Measurements from ENCODE around the gene VANGL1. TPM values are rescaled to one million over a fixed set of nuclear protein-coding genes. Genes with fewer than 3 reads are reported as not detected.
"Not testable (repeated sequence)": the region's sequence is repeated elsewhere in the genome, so short reads cannot be mapped to it uniquely, and the experiment has no call there.

VANGL1 gene
- total RNA-seq, 1 donor from 2014 or later, result 9.5 TPM

- no peak for DNase-seq (ENCODE audit: low spot score)
- intact Hi-C loops (cut with micrococcal nuclease), result no loop called here
- no peaks in the 10 kb centered on the region for H3K36me3 Mint-ChIP-seq (ENCODE audit: low read depth)
- peaks cover 13% of the 10 kb centered on the region for H3K9me3 Mint-ChIP-seq
- H3K27me3 Mint-ChIP-seq (ENCODE audit: low read depth), result peaks cover 13% of the 10 kb centered on the region
- H3K4me3 Mint-ChIP-seq (ENCODE audit: low read depth), result no peak overlapping the region
- H3K4me1 Mint-ChIP-seq (ENCODE audit: low read depth), result no peaks in the 10 kb centered on the region
- no peak overlapping the region for H3K27ac Mint-ChIP-seq
Observed at GRCh38 chr1:115624859-115625258, 16.9 kb upstream of the VANGL1 start.

- Mint-ChIP-seq H3K27me3 (ENCODE audit: low read depth) (peaks cover 27% of the 10 kb centered on the region), H3K9me3 (peaks cover 5% of the 10 kb centered on the region), H3K36me3 (ENCODE audit: low read depth) (no peaks in the 10 kb centered on the region), H3K4me3 (ENCODE audit: low read depth) (no peak overlapping the region), H3K4me1 (ENCODE audit: low read depth) (peaks cover 3% of the 10 kb centered on the region), H3K27ac (no peak overlapping the region)
- no peak for DNase-seq (ENCODE audit: low spot score)
- intact Hi-C loops (cut with micrococcal nuclease), result no loop called here
Observed at GRCh38 chr1:115630342-115630741, 11.4 kb upstream of the VANGL1 start.

- DNase-seq (ENCODE audit: low spot score), result no peak
- Mint-ChIP-seq H3K36me3 (ENCODE audit: low read depth) (no peaks in the 10 kb centered on the region), H3K4me1 (ENCODE audit: low read depth) (peaks cover 3% of the 10 kb centered on the region), H3K27me3 (ENCODE audit: low read depth) (peaks cover 39% of the 10 kb centered on the region), H3K9me3 (peaks cover 24% of the 10 kb centered on the region), H3K4me3 (ENCODE audit: low read depth) (no peak overlapping the region), H3K27ac (no peak overlapping the region)
- intact Hi-C loops (cut with micrococcal nuclease), result no loop called here
Observed at GRCh38 chr1:115632251-115633026, 9.3 kb upstream of the VANGL1 start.

- H3K36me3 Mint-ChIP-seq (ENCODE audit: low read depth); H3K4me3 Mint-ChIP-seq (ENCODE audit: low read depth); H3K27ac Mint-ChIP-seq; intact Hi-C loops (cut with micrococcal nuclease); H3K4me1 Mint-ChIP-seq (ENCODE audit: low read depth); DNase-seq (ENCODE audit: low spot score): not testable (repeated sequence)
- peaks cover 35% of the 10 kb centered on the region for H3K9me3 Mint-ChIP-seq
- H3K27me3 Mint-ChIP-seq (ENCODE audit: low read depth), result peaks cover 43% of the 10 kb centered on the region
Observed at GRCh38 chr1:115633606-115634005, 8.2 kb upstream of the VANGL1 start.

- DNase-seq (ENCODE audit: low spot score); H3K36me3 Mint-ChIP-seq (ENCODE audit: low read depth); intact Hi-C loops (cut with micrococcal nuclease); H3K4me1 Mint-ChIP-seq (ENCODE audit: low read depth); H3K27ac Mint-ChIP-seq; H3K4me3 Mint-ChIP-seq (ENCODE audit: low read depth): not testable (repeated sequence)
- Mint-ChIP-seq H3K27me3 (ENCODE audit: low read depth) (peaks cover 42% of the 10 kb centered on the region), H3K9me3 (peaks cover 46% of the 10 kb centered on the region)
Observed at GRCh38 chr1:115637247-115637646, 4.5 kb upstream of the VANGL1 start.

GRCh38 chr1:115640384-115640783 is 1.4 kb upstream of the VANGL1 start:
- H3K4me3 Mint-ChIP-seq (ENCODE audit: low read depth), result peak overlapping the region; percentile 76
- intact Hi-C loops (cut with micrococcal nuclease), result loop anchor here (10.0 kb wide), 1 partner anchor 864 kb away; no protein-coding TSS in a partner anchor
- H3K36me3 Mint-ChIP-seq (ENCODE audit: low read depth), result peaks cover 9% of the 10 kb centered on the region
- peaks cover 15% of the 10 kb centered on the region for H3K4me1 Mint-ChIP-seq (ENCODE audit: low read depth)
- H3K27me3 Mint-ChIP-seq (ENCODE audit: low read depth), result peaks cover 31% of the 10 kb centered on the region
- H3K9me3 Mint-ChIP-seq, result peaks cover 40% of the 10 kb centered on the region
- no peak for DNase-seq (ENCODE audit: low spot score)
- H3K27ac Mint-ChIP-seq, result no peak overlapping the region

GRCh38 chr1:115642168-115643072 is 650 bp downstream of the VANGL1 start:
- Mint-ChIP-seq H3K27me3 (ENCODE audit: low read depth) (peaks cover 20% of the 10 kb centered on the region), H3K4me3 (ENCODE audit: low read depth) (peak overlapping the region; percentile 83), H3K36me3 (ENCODE audit: low read depth) (peaks cover 9% of the 10 kb centered on the region), H3K9me3 (peaks cover 22% of the 10 kb centered on the region), H3K27ac (peak overlapping the region; percentile 25), H3K4me1 (ENCODE audit: low read depth) (peaks cover 15% of the 10 kb centered on the region)
- intact Hi-C loops (cut with micrococcal nuclease), result loop anchor here (2.0 to 10.0 kb wide), 2 partner anchors 580 to 862 kb away; no protein-coding TSS in a partner anchor
- DNase-seq (ENCODE audit: low spot score), result peak; percentile 43

- intact Hi-C loops (cut with micrococcal nuclease), result loop anchor here (2.0 to 10.0 kb wide), 2 partner anchors 580 to 862 kb away; no protein-coding TSS in a partner anchor
- H3K4me1 Mint-ChIP-seq (ENCODE audit: low read depth), result peaks cover 15% of the 10 kb centered on the region
- peak overlapping the region; percentile 83 for H3K4me3 Mint-ChIP-seq (ENCODE audit: low read depth)
- H3K27ac Mint-ChIP-seq, result peak overlapping the region; percentile 25
- H3K27me3 Mint-ChIP-seq (ENCODE audit: low read depth), result peaks cover 16% of the 10 kb centered on the region
- DNase-seq (ENCODE audit: low spot score), result no peak
- peaks cover 9% of the 10 kb centered on the region for H3K36me3 Mint-ChIP-seq (ENCODE audit: low read depth)
- H3K9me3 Mint-ChIP-seq, result peaks cover 14% of the 10 kb centered on the region
Observed at GRCh38 chr1:115643225-115643624, 1.5 kb downstream of the VANGL1 start.

- intact Hi-C loops (cut with micrococcal nuclease), result loop anchor here (2.0 to 10.0 kb wide), 2 partner anchors 581 to 861 kb away; no protein-coding TSS in a partner anchor
- peaks cover 15% of the 10 kb centered on the region for H3K4me1 Mint-ChIP-seq (ENCODE audit: low read depth)
- no peak for DNase-seq (ENCODE audit: low spot score)
- peak overlapping the region; percentile 83 for H3K4me3 Mint-ChIP-seq (ENCODE audit: low read depth)
- peaks cover 12% of the 10 kb centered on the region for H3K27me3 Mint-ChIP-seq (ENCODE audit: low read depth)
- H3K27ac Mint-ChIP-seq, result no peak overlapping the region
- H3K36me3 Mint-ChIP-seq (ENCODE audit: low read depth), result peaks cover 9% of the 10 kb centered on the region
- H3K9me3 Mint-ChIP-seq, result peaks cover 10% of the 10 kb centered on the region
Observed at GRCh38 chr1:115643666-115644065, 1.9 kb downstream of the VANGL1 start.

GRCh38 chr1:115644109-115644508 is 2.3 kb downstream of the VANGL1 start:
- Mint-ChIP-seq H3K27me3 (ENCODE audit: low read depth) (peaks cover 11% of the 10 kb centered on the region), H3K4me1 (ENCODE audit: low read depth) (peaks cover 15% of the 10 kb centered on the region)
- intact Hi-C loops (cut with micrococcal nuclease), result loop anchor here (10.0 kb wide), 1 partner anchor 861 kb away; no protein-coding TSS in a partner anchor

GRCh38 chr1:115647047-115647446 is 5.3 kb downstream of the VANGL1 start:
- H3K9me3 Mint-ChIP-seq, result no peaks in the 10 kb centered on the region
- no peak overlapping the region for H3K27ac Mint-ChIP-seq
- intact Hi-C loops (cut with micrococcal nuclease), result loop anchor here (10.0 kb wide), 1 partner anchor 858 kb away; no protein-coding TSS in a partner anchor
- H3K36me3 Mint-ChIP-seq (ENCODE audit: low read depth), result peaks cover 15% of the 10 kb centered on the region
- H3K4me3 Mint-ChIP-seq (ENCODE audit: low read depth), result no peak overlapping the region
- peaks cover 15% of the 10 kb centered on the region for H3K4me1 Mint-ChIP-seq (ENCODE audit: low read depth)
- DNase-seq (ENCODE audit: low spot score), result no peak
- H3K27me3 Mint-ChIP-seq (ENCODE audit: low read depth), result peaks cover 2% of the 10 kb centered on the region

More at GRCh38 chr1:115644109-115644508, 2.3 kb downstream of the VANGL1 start:
- Mint-ChIP-seq H3K4me3 (ENCODE audit: low read depth) (no peak overlapping the region), H3K36me3 (ENCODE audit: low read depth) (peaks cover 9% of the 10 kb centered on the region), H3K9me3 (peaks cover 9% of the 10 kb centered on the region), H3K27ac (no peak overlapping the region)
- DNase-seq (ENCODE audit: low spot score), result no peak

GRCh38 chr1:115647507-115647906 is 5.7 kb downstream of the VANGL1 start:
- Mint-ChIP-seq H3K9me3 (no peaks in the 10 kb centered on the region), H3K27me3 (ENCODE audit: low read depth) (peaks cover 2% of the 10 kb centered on the region), H3K4me3 (ENCODE audit: low read depth) (no peak overlapping the region), H3K27ac (no peak overlapping the region), H3K4me1 (ENCODE audit: low read depth) (peaks cover 17% of the 10 kb centered on the region), H3K36me3 (ENCODE audit: low read depth) (peaks cover 19% of the 10 kb centered on the region)
- DNase-seq (ENCODE audit: low spot score), result no peak
- intact Hi-C loops (cut with micrococcal nuclease), result loop anchor here (10.0 kb wide), 1 partner anchor 857 kb away; no protein-coding TSS in a partner anchor
